MCF 10A (cell line): ENCODE results near the gene RBMX2. TPM values are rescaled to one million over a fixed set of nuclear protein-coding genes. Genes with fewer than 3 reads are reported as not detected.

Experiments
- BruUV-seq: library from RNA; stranded (reverse); fragments of 400-500 nt; replicated peaks from 2 replicates; lab custom pipeline; 2021; lab: Mats Ljungman, UMichigan
- CTCF ChIA-PET: fragments of 300-600 bp; sonication (Branson Sonifier 250); formaldehyde crosslinking; extraction: SDS; loops from one replicate; lab custom pipeline; 2021; ENCODE audit warnings: antibody characterized with exemption, inconsistent platforms; lab: Yijun Ruan, JAX
- POLR2A ChIA-PET: fragments of 300-600, 350-650 bp; sonication (Branson Sonifier 250); formaldehyde crosslinking; extraction: SDS; loops from one replicate; lab custom pipeline; 2020; ENCODE audit warnings: antibody characterized with exemption, inconsistent platforms; lab: Yijun Ruan, JAX
- DNase-seq: peaks from one replicate; pipeline ENCODE4 v3.0.0-alpha.2; 2018; ENCODE audit not compliant: unreplicated experiment
- H3K27ac Mint-ChIP-seq: one replicate; pipeline ENCODE4 v1.8.0; 2022; ENCODE audit warnings: mild to moderate bottlenecking, low read depth, mixed read lengths; ENCODE audit not compliant: unreplicated experiment
- H3K27me3 Mint-ChIP-seq: one replicate; pipeline ENCODE4 v1.8.0; 2022; ENCODE audit warnings: mixed read lengths; ENCODE audit not compliant: insufficient read depth, unreplicated experiment
- H3K36me3 Mint-ChIP-seq: one replicate; pipeline ENCODE4 v1.8.0; 2022; ENCODE audit warnings: mild to moderate bottlenecking, moderate library complexity, mixed read lengths; ENCODE audit not compliant: insufficient read depth, unreplicated experiment
- H3K4me1 Mint-ChIP-seq: one replicate; pipeline ENCODE4 v1.8.0; 2022; ENCODE audit warnings: mixed read lengths; ENCODE audit not compliant: insufficient read depth, unreplicated experiment
- H3K4me3 Mint-ChIP-seq: one replicate; pipeline ENCODE4 v1.8.0; 2022; ENCODE audit warnings: mild to moderate bottlenecking, moderate library complexity, mixed read lengths; ENCODE audit not compliant: unreplicated experiment
- H3K9me3 Mint-ChIP-seq: one replicate; pipeline ENCODE4 v1.8.0; 2022; ENCODE audit warnings: mixed read lengths; ENCODE audit not compliant: unreplicated experiment
- intact Hi-C: fragments of 100-400 bp; cut with micrococcal nuclease; formaldehyde crosslinking; loops from 2 replicates; pipeline ENCODE4 v1.14.1; 2022
- total RNA-seq: library from RNA; stranded (reverse); gene quantifications from 2 replicates; pipeline ENCODE4 v1.2.3, GENCODE V29; 2022
- TF ChIP-seq, protein P1 (sequence below): fragments of 200-600 bp; IDR thresholded peaks from one replicate; pipeline ENCODE4 v1.8.0; 2022; ENCODE audit warnings: antibody characterized with exemption, mild to moderate bottlenecking; ENCODE audit not compliant: unreplicated experiment

The RBMX2 gene
- total RNA-seq, 1 experiment from 2014 or later: 31.2 TPM

DNA sequence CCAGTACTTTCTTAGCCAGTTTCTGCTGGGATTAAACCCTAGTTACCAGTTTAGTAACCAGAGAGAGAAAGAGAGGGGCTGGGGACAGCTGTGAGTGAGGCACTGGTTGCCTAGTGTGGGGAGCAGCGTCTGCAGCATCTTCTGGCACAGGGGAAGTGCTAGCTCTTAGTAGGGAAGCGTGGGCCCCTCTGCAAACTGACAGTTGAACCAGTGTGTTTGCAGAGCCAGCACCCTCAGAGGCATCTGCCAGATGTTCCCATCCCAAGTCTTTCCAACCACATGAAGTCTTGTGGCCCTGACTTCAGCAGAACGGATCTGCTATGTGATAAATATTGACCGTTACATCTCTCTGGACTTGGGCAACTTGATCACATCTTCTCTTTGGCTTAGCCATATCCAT, 15.0 kb downstream of the RBMX2 start:
- no TSS peak for BruUV-seq
- Mint-ChIP-seq H3K4me1 (no peaks in the 10 kb centered on the region), H3K27me3 (peaks cover 70% of the 10 kb centered on the region), H3K27ac (no peak overlapping the region), H3K36me3 (peaks cover 14% of the 10 kb centered on the region), H3K4me3 (no peak overlapping the region), H3K9me3 (no peaks in the 10 kb centered on the region)
- intact Hi-C loops: no loop called here
- TF ChIP-seq, protein P1, sequence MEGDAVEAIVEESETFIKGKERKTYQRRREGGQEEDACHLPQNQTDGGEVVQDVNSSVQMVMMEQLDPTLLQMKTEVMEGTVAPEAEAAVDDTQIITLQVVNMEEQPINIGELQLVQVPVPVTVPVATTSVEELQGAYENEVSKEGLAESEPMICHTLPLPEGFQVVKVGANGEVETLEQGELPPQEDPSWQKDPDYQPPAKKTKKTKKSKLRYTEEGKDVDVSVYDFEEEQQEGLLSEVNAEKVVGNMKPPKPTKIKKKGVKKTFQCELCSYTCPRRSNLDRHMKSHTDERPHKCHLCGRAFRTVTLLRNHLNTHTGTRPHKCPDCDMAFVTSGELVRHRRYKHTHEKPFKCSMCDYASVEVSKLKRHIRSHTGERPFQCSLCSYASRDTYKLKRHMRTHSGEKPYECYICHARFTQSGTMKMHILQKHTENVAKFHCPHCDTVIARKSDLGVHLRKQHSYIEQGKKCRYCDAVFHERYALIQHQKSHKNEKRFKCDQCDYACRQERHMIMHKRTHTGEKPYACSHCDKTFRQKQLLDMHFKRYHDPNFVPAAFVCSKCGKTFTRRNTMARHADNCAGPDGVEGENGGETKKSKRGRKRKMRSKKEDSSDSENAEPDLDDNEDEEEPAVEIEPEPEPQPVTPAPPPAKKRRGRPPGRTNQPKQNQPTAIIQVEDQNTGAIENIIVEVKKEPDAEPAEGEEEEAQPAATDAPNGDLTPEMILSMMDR: no peak
- POLR2A ChIA-PET: no interaction called here
- no peak for DNase-seq
- CTCF ChIA-PET: no interaction called here

GRCh38 chrX:130418066-130418465, 16.3 kb downstream of the RBMX2 start:
- Mint-ChIP-seq H3K4me1 (no peaks in the 10 kb centered on the region), H3K4me3 (no peak overlapping the region), H3K9me3 (no peaks in the 10 kb centered on the region), H3K27me3 (peaks cover 71% of the 10 kb centered on the region), H3K27ac (no peak overlapping the region), H3K36me3 (peaks cover 9% of the 10 kb centered on the region)
- POLR2A ChIA-PET: no interaction called here
- TF ChIP-seq, protein P1: no peak
- CTCF ChIA-PET: no interaction called here
- DNase-seq: no peak
- no TSS peak for BruUV-seq
- intact Hi-C loops: no loop called here

DNA sequence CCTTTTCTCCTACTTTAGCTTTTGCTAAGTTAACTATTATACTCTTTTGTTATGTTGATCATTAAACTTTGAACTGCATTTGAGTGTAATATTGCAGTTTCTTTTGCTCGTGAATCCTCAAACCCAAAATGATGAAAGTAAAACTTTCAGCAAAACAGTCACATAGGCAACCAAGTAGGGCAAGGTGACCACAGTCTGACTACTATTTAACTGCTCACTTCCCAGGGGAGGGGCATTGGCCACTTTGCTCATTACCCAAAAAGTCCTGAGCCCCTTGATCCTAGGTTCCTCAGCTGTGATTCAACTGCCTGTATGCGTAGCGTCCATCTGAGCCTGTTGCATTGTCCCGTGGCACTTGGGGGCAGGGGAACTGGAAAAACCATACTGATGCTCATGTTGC, 17.0 kb downstream of the RBMX2 start:
- Mint-ChIP-seq H3K27me3 (peaks cover 78% of the 10 kb centered on the region), H3K36me3 (peaks cover 6% of the 10 kb centered on the region), H3K4me3 (no peak overlapping the region), H3K27ac (no peak overlapping the region), H3K9me3 (no peaks in the 10 kb centered on the region), H3K4me1 (no peaks in the 10 kb centered on the region)
- intact Hi-C loops: no loop called here
- TF ChIP-seq, protein P1: no peak
- BruUV-seq: no TSS peak
- ChIA-PET POLR2A (no interaction called here), CTCF (no interaction called here)
- no peak for DNase-seq

DNA sequence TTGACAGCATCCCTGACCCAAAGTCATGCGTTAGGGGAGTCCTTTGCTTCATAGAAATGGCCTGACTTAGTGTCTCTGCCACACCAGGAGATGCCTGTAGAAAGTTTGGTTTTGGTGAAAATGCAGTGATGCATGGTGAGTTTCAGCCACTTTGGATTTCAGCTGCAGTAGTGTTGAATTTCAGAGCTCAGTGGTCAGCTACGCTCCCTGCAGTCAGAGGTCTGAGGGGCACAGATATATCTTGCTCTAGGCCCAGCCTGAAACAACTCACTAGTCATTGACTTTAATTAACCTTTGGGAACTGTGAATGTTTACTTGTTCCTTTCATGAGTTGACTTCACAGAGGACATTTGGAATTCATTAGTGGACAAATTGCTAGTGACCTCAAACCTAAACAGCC, 17.5 kb downstream of the RBMX2 start:
- DNase-seq: no peak
- Mint-ChIP-seq H3K27me3 (peaks cover 82% of the 10 kb centered on the region), H3K27ac (no peak overlapping the region), H3K4me3 (no peak overlapping the region), H3K36me3 (peaks cover under 1% of the 10 kb centered on the region), H3K9me3 (no peaks in the 10 kb centered on the region), H3K4me1 (no peaks in the 10 kb centered on the region)
- ChIA-PET POLR2A (no interaction called here), CTCF (no interaction called here)
- BruUV-seq: no TSS peak
- intact Hi-C loops: no loop called here
- TF ChIP-seq, protein P1: no peak
